GM12878 (cell line): Measurements from ENCODE around the gene AIP. TPM values are rescaled to one million over a fixed set of nuclear protein-coding genes. Genes with fewer than 3 reads are reported as not detected.

ENCODE experiments used
- ATAC-seq: fragments of 200-7000 bp; cut with Tn5 transposase; 3 replicates; pipeline ENCODE4 v1.9.1; 2020; ENCODE audit warnings: mild to moderate bottlenecking, moderate library complexity
- BruUV-seq: library from RNA; stranded (reverse); fragments of 400-500 nt; replicated peaks from 2 replicates; lab custom pipeline; 2021; lab: Mats Ljungman, UMichigan
- CTCF ChIA-PET: fragments of 300-600 bp; sonication (Branson Sonifier 250); formaldehyde crosslinking; extraction: SDS; loops from one replicate; lab custom pipeline; 2021; ENCODE audit warnings: inconsistent platforms; lab: Yijun Ruan, JAX
- POLR2A ChIA-PET: fragments of 350-600 bp; formaldehyde crosslinking; extraction: SDS; loops from one replicate; lab custom pipeline; 2021; ENCODE audit warnings: inconsistent platforms; lab: Charles Lee
- RAD21 ChIA-PET: fragments of 300-600 bp; sonication (Branson Sonifier 250); formaldehyde crosslinking; loops from one replicate; lab custom pipeline; 2023; ENCODE audit warnings: antibody characterized with exemption; ENCODE audit not compliant: unreplicated experiment; lab: Charles Lee
- SMC1A ChIA-PET: fragments of 300-600 bp; sonication (Branson Sonifier 250); formaldehyde crosslinking; loops from one replicate; lab custom pipeline; 2023; ENCODE audit not compliant: unreplicated experiment, uncharacterized antibody; lab: Charles Lee
- DNase-seq: peaks from one replicate; pipeline ENCODE4 v3.0.0-alpha.2; 2011; ENCODE audit warnings: low read depth, low spot score
- FAIRE-seq: peaks from 3 replicates; lab custom pipeline; 2011; peaks lifted over from hg19 to GRCh38; lab: Jason Lieb, UNC
- H2AFZ ChIP-seq: 2 replicates; pipeline ENCODE4 v1.6.0; 2011; ENCODE audit warnings: low read depth, low read length, control low read depth; ENCODE audit not compliant: control insufficient read depth
- H3K27ac ChIP-seq: 2 replicates; pipeline ENCODE4 v1.5.1; 2011; ENCODE audit warnings: control low read depth; ENCODE audit not compliant: control insufficient read depth, insufficient read depth
- H3K27me3 ChIP-seq, 2 experiments: replicated peaks in 1 of 2; 2 replicates each; pipeline versions ENCODE4 v1.6.0 to v1.6.1; 2011; ENCODE audit warnings: low read length in 1 of 2; ENCODE audit not compliant: control insufficient read depth in 2 of 2, insufficient read depth in 2 of 2
- H3K36me3 ChIP-seq, 2 experiments: 2 replicates each; pipeline ENCODE4 v1.5.1; 2011; ENCODE audit warnings: low read length in 1 of 2; ENCODE audit not compliant: control insufficient read depth in 2 of 2, insufficient read depth in 2 of 2
- H3K4me1 ChIP-seq: 2 replicates; pipeline ENCODE4 v1.6.1; 2011; ENCODE audit warnings: mild to moderate bottlenecking, low read length, moderate library complexity, mixed read lengths; ENCODE audit not compliant: control insufficient read depth, insufficient read depth
- H3K4me2 ChIP-seq: 2 replicates; pipeline ENCODE4 v1.6.0; 2011; ENCODE audit warnings: control low read depth; ENCODE audit not compliant: control insufficient read depth, insufficient read depth
- H3K4me3 ChIP-seq: fragments of 200-600 bp; sonication (generic); 2 replicates; pipeline ENCODE4 v1.5.1; 2016
- H3K79me2 ChIP-seq: 2 replicates; pipeline ENCODE4 v1.6.0; 2011; ENCODE audit warnings: low read length; ENCODE audit not compliant: control insufficient read depth, insufficient read depth
- H3K9ac ChIP-seq: 2 replicates; pipeline ENCODE4 v1.8.0; 2011; ENCODE audit warnings: low read length, control low read depth, mixed read lengths; ENCODE audit not compliant: control insufficient read depth, insufficient read depth
- H3K9me3 ChIP-seq: replicated peaks from 3 replicates; pipeline ENCODE4 v1.5.1; 2011; ENCODE audit warnings: mild to moderate bottlenecking, low read length; ENCODE audit not compliant: control insufficient read depth, insufficient read depth
- H4K20me1 ChIP-seq: 2 replicates; pipeline ENCODE4 v1.6.0; 2011; ENCODE audit not compliant: control insufficient read depth, insufficient read depth
- CEBPZ ChIP-seq: fragments of 150-350 bp; IDR thresholded peaks from 2 replicates; pipeline ENCODE4 v1.6.1; 2016; ENCODE audit warnings: low read depth, low read length
- NFYA ChIP-seq: IDR thresholded peaks from 2 replicates; pipeline ENCODE4 v1.6.1; 2011; ENCODE audit warnings: low read depth, mild to moderate bottlenecking, low read length, improper control_type of control experiment, borderline replicate concordance
- NR2C2 ChIP-seq: IDR thresholded peaks from 2 replicates; pipeline ENCODE4 v1.6.1; 2011; ENCODE audit warnings: borderline replicate concordance, low read depth; ENCODE audit not compliant: control insufficient read depth, insufficient read length
- PAX8 ChIP-seq: fragments of 450-650 bp; IDR thresholded peaks from 2 replicates; pipeline ENCODE4 v1.6.1; 2017; ENCODE audit warnings: mild to moderate bottlenecking, moderate library complexity
- SIN3A ChIP-seq: IDR thresholded peaks from 2 replicates; pipeline ENCODE4 v1.6.1; 2012; ENCODE audit warnings: low read depth, low read length, improper control_type of control experiment
- TARDBP ChIP-seq: IDR thresholded peaks from 2 replicates; pipeline ENCODE4 v1.6.1; 2016; ENCODE audit warnings: borderline replicate concordance
- WGBS: methylation state at CpG from one replicate; pipeline ENCODE4 v1.1.6; 2016; ENCODE audit warnings: low lambda C conversion rate; ENCODE audit not compliant: insufficient replicate concordance, insufficient coverage; ENCODE audit errors: missing lambda C conversion rate; 5-methylcytosine and 5-hydroxymethylcytosine counted together
- in situ Hi-C: fragments of 300-500 bp; cut with MboI; formaldehyde crosslinking; loops from 9 replicates; pipeline ENCODE4 v1.14.3; 2018; ENCODE audit warnings: mixed read lengths
- intact Hi-C: fragments of 100-400 bp; cut with micrococcal nuclease; formaldehyde crosslinking; loops from one replicate; pipeline ENCODE4 v1.14.2; 2022; ENCODE audit not compliant: unreplicated experiment
- polyA plus RNA-seq, 11 experiments: library from polyadenylated mRNA; depleted of rRNA in 4 of 11; unstranded in 6 of 11; stranded (reverse) in 5 of 11; fragments of >200 nt; fragmentation: Nextera tagmentation in 4 of 11; fragmentation: Illumina TruSeq in 1 of 11; extraction: Ambion mirVana in 4 of 11; extraction: Trizol in 1 of 11; gene quantifications; 1 replicate in 1 of 11; 2 replicates in 10 of 11; pipeline versions ENCODE4 v1.2.1 to v1.2.3, GENCODE V29; 2011 to 2016; ENCODE audit warnings: inconsistent platforms in 2 of 11, missing spikeins in 2 of 11, low read depth in 1 of 11
- total RNA-seq, 4 experiments: library from RNA; depleted of rRNA in 3 of 4; stranded (reverse); fragments of >200 nt in 3 of 4; fragmentation: Illumina TruSeq in 1 of 4; extraction: Trizol in 1 of 4; gene quantifications; 2 replicates each; pipeline versions ENCODE4 v1.2.1 to v1.2.3, GENCODE V29; 2013 to 2021

AIP gene
- total and polyA plus RNA-seq, 10 of the 15 experiments (the other 5 are each of a cell fraction or from before 2014, with no cell fraction given) = 12.6 to 164 (median 104) TPM

GRCh38 chr11:67534070-67534679 lies 51.3 kb downstream of the AIP start:
- Histone ChIP-seq H3K27me3 (no peaks in the 10 kb centered on the region; a peak in 2 of 4 replicates), H3K79me2 (no peaks in the 10 kb centered on the region), H3K9me3 (peaks cover 10% of the 10 kb centered on the region; the same call in 2 of the 3 replicates), H4K20me1 (no peaks in the 10 kb centered on the region), H3K4me3 (no peak overlapping the region), H3K27ac (no peak overlapping the region), H3K4me2 (no peak overlapping the region), H3K9ac (no peak overlapping the region), H3K4me1 (no peaks in the 10 kb centered on the region; the same call in 1 of the 2 replicates), H2AFZ (no peak overlapping the region), H3K36me3 (no peaks in the 10 kb centered on the region)
- no peak for FAIRE-seq
- ChIA-PET CTCF (interaction anchor here (0.9 kb wide), 1 partner anchor 187 kb away, joined by 3 read pairs; no protein-coding TSS in a partner anchor), SMC1A (interaction anchor here (1.4 kb wide), 1 partner anchor 42 kb away, joined by 4 read pairs; no protein-coding TSS in a partner anchor), POLR2A (no interaction called here), RAD21 (no interaction called here)
- DNase-seq = no peak
- intact Hi-C loops (no loop called here), in situ Hi-C loops (no loop called here)
- ATAC-seq = no peak
- BruUV-seq = no TSS peak
- no peak for TF ChIP-seq NR2C2
- TF ChIP-seq CEBPZ = 0 out of 2 replicates have a peak, but pooled peaks have one; percentile 10
- TF ChIP-seq PAX8 = no peak
- no peak for TF ChIP-seq TARDBP
- no peak for TF ChIP-seq NFYA
- no peak for TF ChIP-seq SIN3A
- WGBS = 3% methylated on average over 4 of the region's 4 CpGs
